WI38 (cell line): ENCODE data around the gene TMEM125.

Source experiments
- H3K4me3 ChIP-seq: 2 replicates; pipeline ENCODE4 v1.5.1; 2011; ENCODE audit warnings: low read depth, mild to moderate bottlenecking, control low read depth, low read length
- CTCF ChIP-seq: IDR thresholded peaks from 2 replicates; pipeline ENCODE4 v1.5.1; 2012; ENCODE audit warnings: low read depth, mild to moderate bottlenecking, control low read depth, low read length

The TMEM125 gene

GRCh38 chr1:43269627-43270375 is at the start of gene TMEM125:
Gene TMEM125, plus strand, starts transcription at chr1:43269983. Its CDS starts 2,740 bp downstream, at chr1:43272723.
- no peak within 1 kb of the TSS for H3K4me3 ChIP-seq
- TF ChIP-seq CTCF: no peak

- TF ChIP-seq CTCF: no peak
- H3K4me3 ChIP-seq: no peak overlapping the region
These were observed 48.6 kb upstream of the TMEM125 start for GRCh38 chr1:43220905-43221778.

- TF ChIP-seq CTCF: no peak
- H3K4me3 ChIP-seq: no peak overlapping the region
These were observed 48.0 kb upstream of the TMEM125 start for GRCh38 chr1:43221797-43222196.

- H3K4me3 ChIP-seq: no peak overlapping the region
- no peak for TF ChIP-seq CTCF
These were observed 46.9 kb upstream of the TMEM125 start for GRCh38 chr1:43222879-43223278.

GRCh38 chr1:43225168-43225567 is 44.6 kb upstream of the TMEM125 start:
- TF ChIP-seq CTCF: no peak
- H3K4me3 ChIP-seq: no peak overlapping the region

GRCh38 chr1:43227143-43227764 is 42.5 kb upstream of the TMEM125 start:
- TF ChIP-seq CTCF: peak; percentile 94
- H3K4me3 ChIP-seq: no peak overlapping the region
